GM18508 (cell line): Measurements from ENCODE around the gene IST1.

Experiments used
- ATAC-seq: cut with Tn5 transposase; IDR thresholded peaks from one replicate; pipeline ENCODE4 v1.9.1; 2021; ENCODE audit warnings: moderate number of reproducible peaks; ENCODE audit not compliant: insufficient read depth, unreplicated experiment

Gene IST1

DNA sequence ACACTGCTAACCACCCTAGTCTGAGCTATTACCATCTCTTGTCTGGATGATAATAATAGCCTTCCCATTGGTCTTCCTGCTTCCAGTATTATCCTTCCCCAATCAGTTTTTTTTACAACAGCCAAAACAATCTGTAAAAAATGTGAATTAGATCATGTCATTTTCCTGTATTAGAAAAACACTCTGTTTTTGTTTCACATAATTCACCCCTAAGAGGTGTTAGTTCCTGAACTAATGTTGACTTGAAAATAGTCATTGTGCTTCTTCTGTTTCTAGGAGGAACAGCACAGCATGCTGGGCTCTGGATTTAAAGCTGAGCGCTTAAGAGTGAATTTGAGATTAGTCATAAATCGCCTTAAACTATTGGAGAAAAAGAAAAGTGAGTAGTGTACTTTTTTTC is 20.0 kb downstream of the IST1 start:
- no peak for ATAC-seq

DNA sequence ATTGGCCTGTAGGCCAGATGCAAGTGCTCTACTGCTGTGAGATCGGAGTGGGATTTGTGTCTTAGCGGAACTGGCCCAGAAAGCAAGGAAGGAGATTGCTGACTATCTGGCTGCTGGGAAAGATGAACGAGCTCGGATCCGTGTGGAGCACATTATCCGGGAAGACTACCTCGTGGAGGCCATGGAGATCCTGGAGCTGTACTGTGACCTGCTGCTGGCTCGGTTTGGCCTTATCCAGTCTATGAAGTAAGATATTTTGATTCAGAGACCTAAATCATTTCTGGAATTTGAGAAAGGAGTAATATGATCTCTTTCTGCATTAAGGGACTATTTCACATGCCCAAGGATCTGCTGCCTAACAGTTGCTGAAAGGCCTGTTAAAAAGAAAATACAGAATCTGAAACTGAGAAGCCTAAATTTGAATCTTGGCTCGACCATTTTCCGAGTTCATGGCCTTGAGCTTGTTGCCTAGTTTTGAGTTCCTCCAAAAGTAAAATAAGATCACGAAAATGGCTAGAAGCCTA is 21.1 kb downstream of the IST1 start:
- no peak for ATAC-seq

DNA sequence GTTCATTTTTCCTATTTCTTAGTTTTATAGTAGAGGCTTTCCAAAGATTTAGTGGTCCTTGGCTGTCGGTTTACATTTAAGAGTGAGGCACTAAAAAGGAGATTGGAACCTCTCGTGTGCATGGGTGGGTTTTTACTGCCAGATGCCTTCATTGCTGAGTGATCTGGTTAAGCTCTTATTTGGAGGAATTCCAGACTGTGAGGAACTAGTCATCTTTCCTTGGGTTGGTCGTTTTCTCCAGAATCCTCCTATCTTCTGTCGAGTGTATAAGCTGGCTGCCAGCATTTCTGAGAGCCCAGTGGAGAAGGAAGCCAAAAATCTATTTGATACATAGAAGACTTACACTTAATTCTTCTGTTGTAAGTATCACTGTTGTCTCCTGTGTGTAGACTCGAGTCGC is 22.6 kb downstream of the IST1 start:
- no peak for ATAC-seq

- no peak for ATAC-seq
Observed at GRCh38 chr16:71919035-71919434, 23.7 kb downstream of the IST1 start.

GRCh38 chr16:71920658-71921057 is 25.3 kb downstream of the IST1 start:
- no peak for ATAC-seq

DNA sequence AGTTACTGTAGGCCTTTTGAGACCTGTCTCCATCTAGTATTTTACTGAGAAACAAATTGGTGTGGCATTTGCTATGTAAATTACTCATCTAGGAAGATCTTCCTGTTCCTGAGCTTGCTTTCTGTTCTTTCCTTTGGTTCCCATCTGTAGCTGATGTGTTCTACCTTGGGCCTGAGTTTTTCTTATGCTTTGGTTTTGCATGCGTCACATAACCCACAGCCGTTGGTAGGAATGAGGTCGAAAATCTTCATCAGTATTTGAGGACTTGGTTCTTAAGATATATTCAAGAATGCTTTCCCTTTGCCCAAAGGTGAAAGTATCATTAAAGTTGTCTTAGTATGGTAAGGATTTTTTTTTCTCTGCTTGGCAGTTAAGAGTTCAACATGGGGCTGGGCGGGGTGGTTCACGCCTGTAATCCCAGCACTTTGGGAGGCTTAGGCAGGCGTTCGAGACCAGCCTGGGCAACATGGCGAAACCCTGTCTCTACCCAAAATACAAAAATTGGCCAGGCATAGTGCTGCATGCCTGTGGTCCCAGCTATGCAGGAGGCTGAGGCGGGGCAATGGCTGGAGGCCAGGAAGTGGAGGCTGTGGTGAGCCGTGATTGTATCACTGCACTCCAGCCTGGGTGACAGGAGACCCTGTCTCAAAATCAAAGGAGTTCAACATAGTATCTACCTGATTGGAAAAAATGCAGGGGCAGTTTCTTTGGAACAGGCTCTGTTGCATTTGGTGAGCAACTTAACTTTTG is 28.8 kb downstream of the IST1 start:
- no peak for ATAC-seq

DNA sequence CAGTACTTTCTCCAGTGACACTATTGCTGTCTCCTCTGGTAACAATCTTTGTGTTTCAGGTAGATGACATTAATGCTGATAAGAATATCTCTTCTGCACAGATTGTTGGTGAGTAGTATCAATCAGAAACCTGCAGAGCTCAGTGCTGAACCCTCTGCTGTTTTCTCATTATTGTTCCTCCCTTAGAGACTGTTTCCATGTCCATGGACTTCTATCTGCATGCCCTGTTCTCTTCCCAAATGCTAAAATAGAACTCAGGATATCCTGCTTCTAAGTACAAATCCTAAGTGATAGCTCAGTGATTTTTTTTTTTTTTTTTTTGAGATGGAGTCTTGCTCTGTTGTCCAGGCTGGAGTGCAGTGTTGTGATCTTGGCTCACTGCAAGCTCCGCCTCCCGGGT is 29.4 kb downstream of the IST1 start:
- no peak for ATAC-seq

- no peak for ATAC-seq
Observed at GRCh38 chr16:71927383-71927782, 32.1 kb downstream of the IST1 start.

- ATAC-seq, result no peak
Observed at GRCh38 chr16:71927787-71928186, 32.5 kb downstream of the IST1 start.

DNA sequence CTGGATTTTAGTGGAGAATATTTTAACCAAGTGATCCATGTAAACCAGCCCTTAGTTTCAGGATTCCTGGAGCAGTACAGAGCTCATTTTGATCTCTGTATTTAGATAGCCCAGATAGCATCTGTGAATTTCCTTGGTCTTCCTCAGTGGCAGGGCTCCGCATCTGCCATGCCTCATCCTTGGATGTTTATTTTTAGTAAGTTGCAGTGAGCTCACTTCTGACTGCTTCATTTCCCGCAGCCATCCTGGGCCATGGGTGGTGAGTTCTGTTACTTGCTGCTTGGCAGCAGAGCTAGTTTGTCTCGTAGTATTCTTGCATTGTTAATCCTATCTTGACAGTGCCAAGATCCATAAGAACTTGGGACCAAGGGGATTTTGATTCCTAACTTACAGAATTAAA is 33.7 kb downstream of the IST1 start:
- ATAC-seq, result no peak

DNA sequence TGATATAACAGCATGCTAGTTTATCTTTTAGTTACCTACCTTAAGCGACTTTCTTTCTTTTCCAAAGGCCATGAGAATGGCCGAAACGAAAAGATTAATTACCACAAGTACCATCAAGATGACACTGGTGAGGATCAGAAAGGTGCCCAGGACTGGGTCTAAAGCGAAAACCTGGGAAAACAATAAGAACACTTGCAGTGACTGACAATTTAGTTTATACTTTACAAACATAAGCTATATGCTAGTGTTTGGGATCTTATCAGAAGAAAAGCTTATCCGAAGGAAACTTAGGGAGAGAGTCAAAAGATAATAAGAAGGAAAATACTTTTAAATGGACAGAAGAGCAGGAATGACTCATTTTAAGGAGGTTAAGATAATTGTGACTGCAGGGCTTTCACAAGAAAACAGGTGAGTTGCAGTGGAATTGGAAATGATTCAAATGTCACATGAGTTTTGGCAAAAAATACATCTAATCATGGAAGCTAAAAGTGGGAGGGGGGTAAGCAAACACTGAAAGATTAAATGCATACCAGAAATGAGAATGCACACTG is 34.8 kb downstream of the IST1 start:
- no peak for ATAC-seq

DNA sequence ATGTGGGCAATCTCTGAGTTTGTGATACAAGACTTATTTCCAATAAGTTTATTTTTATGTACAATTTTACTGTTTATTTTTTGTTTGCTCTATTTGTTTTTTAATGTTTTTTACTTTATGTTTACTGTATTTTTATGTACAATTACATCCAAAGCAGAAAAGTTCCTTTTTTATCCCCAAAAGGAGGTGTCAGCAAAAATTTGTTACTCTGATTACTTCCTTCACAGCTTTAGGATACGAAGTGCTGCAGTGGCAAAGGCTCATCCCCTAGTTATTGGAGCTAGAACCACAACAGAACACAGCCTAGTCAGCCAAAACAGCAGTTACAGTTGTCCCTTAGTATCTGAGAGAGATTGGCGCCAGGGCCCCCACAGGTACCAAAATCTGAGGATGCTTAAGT is 35.7 kb downstream of the IST1 start:
- ATAC-seq, result no peak

GRCh38 chr16:71931599-71931998 is 36.3 kb downstream of the IST1 start:
- no peak for ATAC-seq

DNA sequence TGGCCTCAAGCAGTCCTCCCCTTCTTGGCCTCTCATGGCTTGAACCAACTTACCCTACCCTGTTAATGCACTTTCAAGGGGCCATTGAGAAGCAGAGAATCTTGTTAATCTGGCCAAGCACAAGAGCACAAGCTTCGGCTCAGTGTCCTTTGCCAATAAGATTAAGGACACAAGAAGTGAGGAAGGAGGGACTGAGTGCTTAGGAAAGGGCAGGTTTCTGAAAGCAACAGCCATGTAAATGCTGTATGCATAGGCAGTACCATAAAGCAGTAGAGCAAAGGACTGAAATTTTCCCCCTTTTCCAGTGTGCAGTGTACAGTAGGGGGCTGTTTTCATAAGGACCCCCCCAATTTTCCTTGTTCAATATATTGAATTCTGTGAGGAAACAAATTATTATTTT is 37.7 kb downstream of the IST1 start:
- ATAC-seq, result no peak

DNA sequence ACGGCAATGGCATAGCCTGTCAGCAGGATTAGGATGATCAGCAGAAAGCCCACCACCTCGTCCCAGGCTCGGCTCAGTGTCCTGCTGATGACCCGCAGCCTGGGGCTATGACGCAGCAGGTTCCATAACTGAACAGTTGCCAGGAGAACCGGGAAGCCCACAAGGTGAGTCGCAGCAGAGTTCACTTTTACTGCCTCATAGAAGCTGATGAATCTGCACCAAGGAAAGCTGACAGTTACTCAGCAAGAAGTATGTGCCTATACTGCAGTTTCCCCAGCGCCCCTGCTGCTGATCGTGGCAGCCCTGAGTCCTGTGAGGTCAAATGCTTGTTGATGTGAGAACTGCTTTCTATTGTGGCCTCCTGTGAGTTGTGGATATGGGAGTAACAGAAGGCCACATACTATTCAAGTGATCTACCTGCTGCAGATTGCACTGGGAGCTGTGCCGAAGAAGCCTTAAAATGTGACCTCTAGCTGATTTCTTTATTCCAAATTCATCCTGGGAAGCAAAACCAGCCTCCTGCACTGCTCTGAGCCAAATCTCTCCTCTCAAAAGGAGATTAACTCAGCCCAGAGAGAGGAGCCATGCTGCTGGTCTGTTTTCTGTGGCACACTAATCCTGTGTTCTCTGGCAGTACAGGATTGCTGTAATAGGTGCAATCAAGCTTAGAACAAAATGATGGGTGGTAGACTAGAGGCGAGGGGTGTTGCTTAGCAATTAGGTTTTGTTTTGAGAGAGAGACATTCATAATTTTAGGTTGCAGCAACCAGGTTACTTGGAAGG is 38.8 kb downstream of the IST1 start:
- ATAC-seq, result no peak

DNA sequence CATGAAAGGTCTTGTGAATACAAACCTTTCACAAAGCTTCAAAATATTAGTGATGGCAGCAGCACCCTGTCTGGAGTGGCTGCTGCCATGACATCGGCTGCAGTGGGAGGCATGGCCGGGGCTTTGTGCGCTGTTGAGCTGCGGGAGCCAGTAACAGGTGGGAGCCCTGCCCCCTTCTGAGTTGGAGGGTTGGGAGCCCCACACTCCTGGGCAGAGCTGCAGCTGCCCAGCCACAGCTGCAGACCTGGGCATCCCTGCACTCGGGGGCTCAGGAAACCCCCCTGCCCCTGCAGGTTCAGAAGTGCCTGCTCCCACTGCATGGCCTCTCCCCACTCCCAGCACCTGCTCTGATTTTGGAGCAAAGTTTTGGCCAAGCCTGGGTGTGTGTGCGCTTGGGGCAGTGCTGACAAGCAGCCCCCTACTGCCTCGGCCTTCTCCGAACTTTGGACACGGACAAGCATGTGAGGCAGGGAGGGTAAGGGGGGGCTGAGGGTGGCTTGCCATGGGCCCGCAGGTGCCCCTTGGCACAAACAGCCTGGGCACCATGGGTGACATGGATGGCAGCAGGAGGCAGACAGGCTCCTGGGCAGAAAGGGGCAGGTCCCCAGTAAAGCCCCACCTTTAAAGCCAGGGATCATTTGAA is 42.7 kb downstream of the IST1 start:
- ATAC-seq, result no peak

GRCh38 chr16:71943887-71944286 is 48.6 kb downstream of the IST1 start:
- ATAC-seq, result no peak

DNA sequence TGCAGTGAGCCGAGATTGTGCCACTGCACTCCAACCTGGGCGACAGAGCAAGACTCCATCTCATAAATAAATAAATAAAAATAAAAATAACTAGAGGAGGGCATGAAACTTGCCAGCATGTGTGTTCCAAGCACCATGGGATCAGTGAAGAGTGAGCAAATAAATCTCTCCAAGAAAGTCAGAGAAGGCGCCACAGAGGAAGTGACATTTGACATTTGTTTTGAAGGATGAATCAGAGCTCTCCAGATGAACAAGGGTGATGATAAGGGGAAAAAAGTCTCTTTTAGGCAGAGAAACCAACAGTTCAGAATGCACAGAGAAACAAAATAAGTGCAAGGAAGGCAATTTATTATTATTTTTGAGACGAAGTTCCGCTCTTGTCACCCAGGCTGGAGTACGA is 50.3 kb downstream of the IST1 start:
- no peak for ATAC-seq

- ATAC-seq, result no peak
Observed at GRCh38 chr16:71952825-71953224, 57.5 kb downstream of the IST1 start.

- no peak for ATAC-seq
Observed at GRCh38 chr16:71954180-71954579, 58.8 kb downstream of the IST1 start.

DNA sequence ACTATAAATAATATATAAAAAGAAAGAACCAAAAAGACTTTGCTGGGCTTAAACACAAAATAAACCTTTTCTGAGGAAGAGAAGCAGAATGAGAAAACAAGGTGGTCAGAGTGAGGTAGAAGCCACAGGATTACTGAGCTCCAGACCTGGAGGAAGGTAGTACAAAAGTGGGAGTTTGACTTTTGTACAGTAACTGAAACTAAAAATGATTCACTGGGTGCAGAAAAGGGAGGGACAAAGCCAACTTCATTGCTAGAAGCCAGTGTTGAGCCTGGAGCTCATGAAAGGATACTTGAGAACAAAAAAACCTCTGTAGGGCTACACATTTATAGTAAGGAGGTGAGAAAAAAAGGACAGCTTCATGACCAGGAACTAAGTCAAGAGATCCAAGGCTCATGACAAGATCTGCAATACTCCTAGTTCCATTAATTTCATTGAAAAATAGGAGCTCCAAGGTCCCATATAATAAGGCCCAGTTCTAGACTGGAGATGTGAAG is 59.4 kb downstream of the IST1 start:
- no peak for ATAC-seq
